Medulla oblongata (tissue), 1 donor: ENCODE data around the gene EIF2D.
"Not testable (repeated sequence)": the region's sequence is repeated elsewhere in the genome, so short reads cannot be mapped to it uniquely, and the experiment has no call there.

Source experiments
- DNase-seq: peaks from one replicate; pipeline ENCODE4 v3.0.0-alpha.2; 2015; ENCODE audit errors: extremely low spot score

Gene EIF2D

GRCh38 chr1:206612129-206612876, at the start of gene EIF2D:
Gene EIF2D (minus strand): TSS chr1:206612465. CDS start chr1:206612342, 123 bp downstream.
- DNase-seq = peak; percentile 96

- no peak for DNase-seq
Observed at GRCh38 chr1:206661161-206661820, 49.0 kb upstream of the EIF2D start.

GRCh38 chr1:206660136-206660535, 47.9 kb upstream of the EIF2D start:
- no peak for DNase-seq

GRCh38 chr1:206658981-206659273, 46.7 kb upstream of the EIF2D start:
- no peak for DNase-seq

GRCh38 chr1:206658264-206658980, 46.2 kb upstream of the EIF2D start:
- peak; percentile 32 for DNase-seq

GRCh38 chr1:206657751-206658150, 45.5 kb upstream of the EIF2D start:
- no peak for DNase-seq

GRCh38 chr1:206656936-206657335, 44.7 kb upstream of the EIF2D start:
- no peak for DNase-seq

- no peak for DNase-seq
Observed at GRCh38 chr1:206655471-206655882, 43.2 kb upstream of the EIF2D start.

- DNase-seq = no peak
Observed at GRCh38 chr1:206654828-206655227, 42.6 kb upstream of the EIF2D start.

- DNase-seq = no peak
Observed at GRCh38 chr1:206653715-206654459, 41.6 kb upstream of the EIF2D start.

- DNase-seq = peak; percentile 25
Observed at GRCh38 chr1:206651958-206652890, 40.0 kb upstream of the EIF2D start.

GRCh38 chr1:206651014-206651413, 38.7 kb upstream of the EIF2D start:
- DNase-seq = no peak

GRCh38 chr1:206649261-206649921, 37.1 kb upstream of the EIF2D start:
- DNase-seq = no peak

GRCh38 chr1:206647224-206647623, 35.0 kb upstream of the EIF2D start:
- no peak for DNase-seq

GRCh38 chr1:206646504-206646903, 34.2 kb upstream of the EIF2D start:
- DNase-seq = no peak

GRCh38 chr1:206643118-206643698, 30.9 kb upstream of the EIF2D start:
- no peak for DNase-seq

GRCh38 chr1:206642074-206642473, 29.8 kb upstream of the EIF2D start:
- DNase-seq = not testable (repeated sequence)

GRCh38 chr1:206637605-206638004, 25.3 kb upstream of the EIF2D start:
- no peak for DNase-seq

- no peak for DNase-seq
Observed at GRCh38 chr1:206636671-206637070, 24.4 kb upstream of the EIF2D start.

- DNase-seq = no peak
Observed at GRCh38 chr1:206635978-206636345, 23.7 kb upstream of the EIF2D start.
